NCI-H2107 treated with DMSO at 0.1 percent for 48 hours (cell line): Measurements from ENCODE around the gene PWWP2A.
"Not testable (repeated sequence)": the region's sequence is repeated elsewhere in the genome, so short reads cannot be mapped to it uniquely, and the experiment has no call there.

Source experiments
- DNase-seq: peaks from one replicate; lab custom pipeline; 2025; ENCODE audit not compliant: unreplicated experiment; lab: John Stamatoyannopoulos, UW

PWWP2A gene

GRCh38 chr5:160079753-160080152 is 39.5 kb downstream of the PWWP2A start:
- DNase-seq, result no peak

GRCh38 chr5:160076997-160077396 is 42.3 kb downstream of the PWWP2A start:
- DNase-seq, result no peak

- DNase-seq, result no peak
Measured at GRCh38 chr5:160075073-160075472, 44.2 kb downstream of the PWWP2A start.

- DNase-seq, result no peak
Measured at GRCh38 chr5:160071916-160072315, 47.3 kb downstream of the PWWP2A start.

GRCh38 chr5:160071516-160071915 is 47.7 kb downstream of the PWWP2A start:
- no peak for DNase-seq

- DNase-seq, result not testable (repeated sequence)
Measured at GRCh38 chr5:160069120-160069519, 50.1 kb downstream of the PWWP2A start.

GRCh38 chr5:160064995-160065614 is 54.1 kb downstream of the PWWP2A start:
- DNase-seq, result no peak

GRCh38 chr5:160064417-160064810 is 54.8 kb downstream of the PWWP2A start:
- no peak for DNase-seq

- no peak for DNase-seq
Measured at GRCh38 chr5:160061770-160062169, 57.5 kb downstream of the PWWP2A start.

GRCh38 chr5:160060001-160060400 is 59.2 kb downstream of the PWWP2A start:
- no peak for DNase-seq

- DNase-seq, result no peak
Measured at GRCh38 chr5:160057256-160057655, 62.0 kb downstream of the PWWP2A start.

- DNase-seq, result no peak
Measured at GRCh38 chr5:160054831-160055230, 64.4 kb downstream of the PWWP2A start.

GRCh38 chr5:160054047-160054446 is 65.2 kb downstream of the PWWP2A start:
- DNase-seq, result no peak

- DNase-seq, result no peak
Measured at GRCh38 chr5:160049099-160049498, 70.2 kb downstream of the PWWP2A start.

- DNase-seq, result no peak
Measured at GRCh38 chr5:160048131-160048530, 71.1 kb downstream of the PWWP2A start.

GRCh38 chr5:160047423-160047822 is 71.8 kb downstream of the PWWP2A start:
- no peak for DNase-seq

- no peak for DNase-seq
Measured at GRCh38 chr5:160044967-160045366, 74.3 kb downstream of the PWWP2A start.

- no peak for DNase-seq
Measured at GRCh38 chr5:160044391-160044804, 74.9 kb downstream of the PWWP2A start.

GRCh38 chr5:160042671-160043070 is 76.6 kb downstream of the PWWP2A start:
- DNase-seq, result no peak
